Posterior cingulate gyrus (tissue), 11 donors: ENCODE measurements around the gene ADAM10.
A peak's percentile ranks its signal among the peaks of the same experiment; 100 is the strongest.

Source experiments
- DNase-seq, 10 donors: peaks; one replicate each; pipeline versions ENCODE4 v3.0.0 to v3.0.0-alpha.2; 2020 to 2021; ENCODE audit warnings: mixed read lengths in 3 of 10
- intact Hi-C: fragments of 100-400 bp; cut with DNase I; formaldehyde crosslinking; loops from one replicate; pipeline ENCODE4 v1.15.1; 2023

ADAM10 gene

DNA sequence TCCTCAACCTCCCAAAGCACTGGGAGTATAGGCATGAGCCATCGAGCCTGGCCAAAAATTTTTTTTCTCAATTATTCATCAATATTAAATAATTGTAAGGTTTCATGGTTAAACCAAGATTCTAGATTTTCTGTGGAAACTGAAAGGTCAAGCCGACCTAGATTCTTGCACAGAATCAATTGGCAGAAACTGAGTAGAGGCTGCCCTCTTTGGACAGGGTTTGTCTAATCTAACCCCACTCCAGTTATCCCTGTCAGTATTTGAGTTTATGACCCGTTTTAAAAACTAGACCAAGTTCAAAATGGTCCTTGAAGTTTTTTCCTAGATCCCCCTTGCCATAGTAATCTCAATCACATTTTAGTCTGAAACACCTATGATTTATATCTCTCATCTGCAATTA is 8.6 kb upstream of the ADAM10 start:
- intact Hi-C loops, result loop anchor here (2.0 to 5.0 kb wide), 3 partner anchors 86 to 531 kb away; no protein-coding TSS in a partner anchor
- peak in 1 of 10 donors; percentile 42 for DNase-seq

- intact Hi-C loops, result loop anchor here (5.0 kb wide), 2 partner anchors 84 to 484 kb away; no protein-coding TSS in a partner anchor
- DNase-seq, result no peak
Observed at GRCh38 chr15:58755956-58756355, 6.4 kb upstream of the ADAM10 start.

GRCh38 chr15:58755350-58755749 is 5.8 kb upstream of the ADAM10 start:
- intact Hi-C loops, result loop anchor here (5.0 kb wide), 2 partner anchors 83 to 483 kb away; no protein-coding TSS in a partner anchor
- DNase-seq, result no peak

DNA sequence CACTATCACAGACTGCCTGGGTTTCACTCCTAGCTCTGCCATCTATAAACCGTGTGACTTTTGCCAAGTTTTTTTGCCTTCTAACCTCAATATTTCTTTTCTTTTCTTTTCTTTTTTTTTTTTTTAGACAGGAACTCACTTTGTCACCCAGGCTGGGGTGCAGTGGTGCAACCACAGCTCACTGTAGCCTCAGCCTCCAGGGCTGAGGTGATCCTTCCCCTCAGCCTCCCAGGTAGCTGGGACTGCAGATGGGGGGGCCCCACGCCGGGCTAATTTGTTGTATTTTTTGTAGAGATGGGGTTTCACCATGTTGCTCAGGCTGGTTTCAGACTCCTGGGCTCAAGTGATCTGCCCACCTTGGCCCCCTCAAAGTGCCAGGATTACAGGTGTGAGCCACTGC is 3.2 kb upstream of the ADAM10 start:
- intact Hi-C loops, result no loop called here
- DNase-seq, result no peak

- intact Hi-C loops, result loop anchor here (1.0 to 5.0 kb wide), 3 partner anchors 22 to 226 kb away; partner anchors contain the start of gene MINDY2
- peak; percentile 40 to 92 (median 58) for DNase-seq
Observed at GRCh38 chr15:58748852-58749531, 515 bp downstream of the ADAM10 start.

- intact Hi-C loops, result loop anchor here (1.0 to 5.0 kb wide), 2 partner anchors 71 to 225 kb away; no protein-coding TSS in a partner anchor
- no peak for DNase-seq
Observed at GRCh38 chr15:58748040-58748851, 1.3 kb downstream of the ADAM10 start.

DNA sequence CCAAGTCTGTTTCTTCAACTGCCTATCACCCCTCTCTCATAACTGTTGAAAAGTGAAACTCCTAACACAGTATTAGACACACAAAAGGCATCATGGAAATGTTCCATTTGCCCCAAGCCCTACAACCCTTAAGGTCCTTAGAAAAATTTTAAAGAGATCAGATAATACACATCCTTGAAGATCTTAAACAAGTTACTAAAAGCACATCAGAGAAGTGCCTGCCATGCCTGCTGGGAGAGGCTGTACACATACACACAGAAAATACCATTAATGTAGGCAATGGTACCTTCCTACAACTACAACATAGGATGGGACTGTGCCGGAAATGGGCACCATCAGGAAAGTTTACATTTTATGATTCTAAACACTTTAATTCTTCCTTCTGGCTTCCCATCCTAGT is 3.3 kb downstream of the ADAM10 start:
- intact Hi-C loops, result loop anchor here (5.0 kb wide), 1 partner anchor 69 kb away; no protein-coding TSS in a partner anchor
- DNase-seq, result no peak

- no peak for DNase-seq
- intact Hi-C loops, result no loop called here
Observed at GRCh38 chr15:58742819-58743502, 6.5 kb downstream of the ADAM10 start.

- intact Hi-C loops, result no loop called here
- DNase-seq, result no peak
Observed at GRCh38 chr15:58742022-58742813, 7.3 kb downstream of the ADAM10 start.

DNA sequence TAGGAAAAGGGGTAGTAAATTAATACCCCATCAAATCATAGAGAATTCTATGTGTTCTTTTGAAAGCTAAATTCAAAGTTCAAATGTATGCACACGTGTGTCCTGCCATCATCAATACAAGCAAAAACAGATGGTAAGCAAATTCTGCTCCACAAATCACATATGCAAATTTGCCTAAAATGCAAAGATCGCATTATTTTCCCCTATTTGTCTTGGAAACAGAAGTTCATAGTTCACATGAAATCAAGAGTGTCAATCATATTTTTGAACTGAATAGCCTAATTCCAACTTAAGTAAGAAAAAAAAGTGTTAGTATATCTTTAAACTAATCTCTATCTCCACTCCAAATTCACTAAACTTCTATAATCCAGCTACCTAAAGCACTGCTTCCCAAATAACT is 8.5 kb downstream of the ADAM10 start:
- no peak for DNase-seq
- intact Hi-C loops, result no loop called here

- intact Hi-C loops, result no loop called here
- no peak for DNase-seq
Observed at GRCh38 chr15:58740436-58740835, 9.1 kb downstream of the ADAM10 start.

DNA sequence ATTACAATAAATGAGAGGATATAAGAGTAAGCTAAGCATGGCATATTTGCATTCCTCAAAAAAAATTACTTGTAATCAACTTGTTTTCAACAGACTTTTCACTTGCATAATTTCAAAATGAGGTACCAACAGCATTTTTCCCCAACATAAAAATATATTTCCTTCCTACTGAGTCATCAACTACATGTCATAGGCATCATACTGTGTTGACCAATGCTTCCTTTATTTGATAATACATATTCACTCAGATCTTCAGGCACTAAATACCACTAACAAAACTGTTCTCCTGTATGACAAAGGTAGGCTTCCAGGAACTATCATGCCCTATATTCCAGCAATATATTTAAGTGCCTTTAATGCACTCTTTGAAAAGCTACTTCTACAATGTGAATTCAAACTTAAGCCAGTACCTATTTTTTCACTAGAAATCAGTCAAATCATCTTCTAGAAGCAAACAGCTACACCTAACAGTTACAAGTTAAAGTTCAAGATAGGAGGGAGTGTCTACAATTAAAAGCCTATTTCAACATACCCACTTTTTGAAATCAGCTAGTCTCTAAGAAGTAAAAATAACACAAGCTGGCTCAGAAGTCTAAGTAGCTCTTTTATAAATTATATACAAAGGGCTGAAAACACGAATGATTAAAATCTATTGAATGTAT is 11.3 kb downstream of the ADAM10 start:
- DNase-seq, result no peak
- intact Hi-C loops, result no loop called here

- intact Hi-C loops, result no loop called here
- DNase-seq, result no peak
Observed at GRCh38 chr15:58737298-58737697, 12.2 kb downstream of the ADAM10 start.

DNA sequence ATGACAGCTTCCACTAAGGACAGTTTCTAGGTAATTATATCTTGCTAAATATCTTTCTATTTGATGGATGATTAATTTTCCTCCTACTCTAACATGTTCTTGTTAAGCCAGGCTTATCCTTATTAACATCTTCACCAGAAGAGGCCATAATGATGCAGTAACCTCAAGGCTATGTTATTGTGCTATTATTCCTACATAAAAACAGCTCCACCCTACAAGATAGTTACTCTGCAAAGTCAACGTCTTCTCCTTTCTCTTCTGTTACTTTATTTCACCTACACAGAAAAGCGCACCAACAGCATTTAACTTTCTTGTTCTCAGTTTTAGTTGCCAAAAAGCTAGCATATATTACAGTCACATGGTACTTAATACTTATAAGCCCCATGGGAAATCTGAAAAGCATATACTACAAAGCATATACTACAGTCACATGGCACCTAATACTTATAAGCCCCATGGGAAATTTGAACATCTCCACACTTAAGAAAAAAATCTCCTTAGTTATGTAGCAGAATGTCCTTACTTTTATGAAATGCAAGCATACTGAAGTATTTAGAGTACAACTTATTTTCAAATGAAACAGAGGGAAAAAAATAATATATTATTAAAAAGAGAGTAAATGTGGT is 13.4 kb downstream of the ADAM10 start:
- no peak for DNase-seq
- intact Hi-C loops, result no loop called here

DNA sequence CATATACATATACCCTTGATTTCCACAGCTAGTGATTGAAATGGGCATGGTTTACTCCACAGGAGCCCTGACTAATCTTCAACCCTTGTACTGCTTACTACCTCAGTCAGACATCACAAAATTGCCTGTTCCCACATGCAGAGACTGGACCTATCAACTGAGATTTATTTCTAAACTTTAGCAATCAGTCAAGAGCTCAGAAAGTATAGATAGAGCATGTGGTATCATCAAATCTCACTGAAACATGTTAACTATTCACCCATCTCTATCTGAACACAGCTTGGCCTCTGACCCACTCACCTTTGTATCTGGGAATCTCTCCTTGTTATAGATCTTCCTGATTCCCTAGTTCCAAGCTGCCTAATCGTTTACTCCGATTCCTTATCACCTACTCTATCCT is 14.6 kb downstream of the ADAM10 start:
- no peak for DNase-seq
- intact Hi-C loops, result no loop called here

- intact Hi-C loops, result no loop called here
Observed at GRCh38 chr15:58732625-58733363, 16.7 kb downstream of the ADAM10 start.

GRCh38 chr15:58731756-58732535 is 17.6 kb downstream of the ADAM10 start:
- DNase-seq, result no peak
- intact Hi-C loops, result no loop called here

More at GRCh38 chr15:58732625-58733363, 16.7 kb downstream of the ADAM10 start:
- no peak for DNase-seq

DNA sequence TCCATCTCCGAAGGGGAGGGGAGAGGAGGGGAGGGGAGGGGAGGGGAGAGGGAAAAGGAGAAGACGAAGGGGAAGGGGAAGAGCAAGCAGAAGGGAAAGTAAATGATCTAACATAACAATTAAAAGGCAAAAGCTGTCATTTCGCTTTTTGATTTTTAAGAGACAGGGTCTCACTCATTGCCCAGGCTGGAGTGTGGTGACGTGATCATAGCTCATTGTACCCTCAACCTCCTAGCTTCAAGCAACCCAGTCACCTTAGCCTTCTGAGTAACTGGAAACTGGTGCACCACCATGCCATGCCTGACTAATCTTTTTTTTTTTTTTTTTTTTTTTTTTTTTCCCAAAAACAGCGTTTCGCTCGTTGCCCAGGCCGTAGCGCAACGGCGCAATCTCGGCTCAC is 22.6 kb downstream of the ADAM10 start:
- intact Hi-C loops, result no loop called here
- no peak for DNase-seq
